Right lobe of liver (tissue), 4 donors: ENCODE results near the gene SLC29A2.

ENCODE experiments used
- CTCF ChIP-seq, 4 donors: fragments of 200-600 bp in 3 of 4; fragments of 450-650 bp in 1 of 4; IDR thresholded peaks; one replicate each; pipeline versions ENCODE4 v1.5.1 to v1.8.0; 2016 to 2022; ENCODE audit warnings: antibody characterized with exemption in 4 of 4, mild to moderate bottlenecking in 2 of 4
- POLR2A ChIP-seq: fragments of 450-650 bp; IDR thresholded peaks from one replicate; pipeline ENCODE4 v1.6.1; 2017; ENCODE audit warnings: antibody characterized with exemption, mild to moderate bottlenecking
- donor health status: DM: no; HTN: no; CAD: no.
- donor health status: DM: no; HTN: no; CAD: no.
- donor health status: DM: no; HTN: yes; CAD: no.

- TF ChIP-seq CTCF (IDR thresholded peaks at IDR 0.05) (no peak), POLR2A (no peak)
Observed at GRCh38 chr11:66322732-66323427, 48.7 kb downstream of the SLC29A2 start.
